GM19372 (cell line): ENCODE results near the gene HAVCR2.
A peak's percentile ranks its signal among the peaks of the same experiment; 100 is the strongest.

Source experiments
- ATAC-seq: cut with Tn5 transposase; IDR thresholded peaks from one replicate; pipeline ENCODE4 v1.9.1; 2021; ENCODE audit warnings: mild to moderate bottlenecking, low read depth, moderate library complexity; ENCODE audit not compliant: unreplicated experiment

The HAVCR2 gene

DNA sequence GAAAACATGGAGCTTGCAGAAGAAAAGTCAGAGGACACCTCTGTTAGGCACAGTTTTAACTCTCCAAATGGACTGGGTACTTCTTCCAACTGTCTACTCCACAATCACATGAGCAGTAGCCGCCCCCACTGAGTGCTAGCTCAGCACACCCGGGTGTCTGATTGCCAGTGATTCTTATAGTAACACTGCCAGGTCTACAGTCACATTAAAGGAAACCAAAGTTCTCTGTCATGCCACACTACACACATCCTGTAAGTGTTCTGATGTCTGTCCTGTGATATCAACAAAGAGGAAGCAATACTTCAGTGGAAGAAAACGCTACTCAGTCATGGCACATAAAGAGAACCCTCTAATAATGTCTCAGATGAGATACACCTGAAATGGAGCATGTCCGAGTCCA, at the start of gene HAVCR2:
HAVCR2 (minus strand) TSS at position 69 of the 400 bp plus-strand sequence; CDS start at position 8, 61 bp downstream.
- ATAC-seq, result peak; percentile 69

DNA sequence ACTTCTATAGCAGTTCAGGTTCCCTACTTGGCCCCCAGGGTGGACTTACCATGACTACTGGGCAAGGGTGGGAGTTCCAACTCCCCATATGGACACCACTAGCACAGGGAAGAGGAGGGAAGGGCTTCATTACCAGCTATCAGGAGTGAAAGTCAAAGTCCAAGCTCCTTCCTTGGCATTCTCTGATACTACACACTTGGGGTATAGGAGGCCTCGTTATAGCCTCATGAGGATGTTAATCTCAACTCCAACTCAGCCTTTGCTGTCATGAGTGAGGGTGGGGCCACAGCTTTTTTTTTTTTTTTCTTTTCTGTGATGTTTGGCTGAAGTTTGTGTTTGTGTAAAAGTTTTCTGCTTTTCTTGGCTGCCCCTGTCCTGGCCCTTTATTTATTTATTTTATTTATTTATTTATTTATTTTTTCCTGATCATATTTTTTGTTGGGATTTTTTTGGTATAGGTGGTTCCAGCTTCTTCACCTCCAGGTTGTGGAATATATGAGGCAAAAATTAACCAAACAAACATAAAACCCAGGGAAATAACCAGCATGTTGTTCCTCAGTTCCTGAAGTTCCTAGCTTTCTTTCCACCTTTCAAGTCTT, 48.5 kb upstream of the HAVCR2 start:
- ATAC-seq, result no peak

DNA sequence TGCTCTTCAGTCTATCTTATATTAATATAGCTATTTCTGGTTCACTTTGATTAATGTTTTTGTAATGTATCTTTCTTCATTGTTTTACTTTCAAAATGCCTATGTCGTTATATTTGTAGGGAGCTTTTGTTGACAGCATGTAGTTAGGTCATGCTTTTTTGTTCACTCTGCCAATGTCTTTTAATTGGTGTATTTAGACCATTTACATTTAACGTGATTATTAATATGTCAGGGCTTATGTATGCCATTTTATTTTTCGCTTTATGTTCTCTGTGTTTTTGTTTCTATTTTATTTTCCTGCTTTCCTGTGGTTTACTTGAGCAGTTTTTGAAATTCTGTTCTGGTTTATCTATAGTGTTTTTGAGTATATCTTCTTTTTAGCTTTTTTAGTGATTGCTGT, 46.5 kb upstream of the HAVCR2 start:
- no peak for ATAC-seq

DNA sequence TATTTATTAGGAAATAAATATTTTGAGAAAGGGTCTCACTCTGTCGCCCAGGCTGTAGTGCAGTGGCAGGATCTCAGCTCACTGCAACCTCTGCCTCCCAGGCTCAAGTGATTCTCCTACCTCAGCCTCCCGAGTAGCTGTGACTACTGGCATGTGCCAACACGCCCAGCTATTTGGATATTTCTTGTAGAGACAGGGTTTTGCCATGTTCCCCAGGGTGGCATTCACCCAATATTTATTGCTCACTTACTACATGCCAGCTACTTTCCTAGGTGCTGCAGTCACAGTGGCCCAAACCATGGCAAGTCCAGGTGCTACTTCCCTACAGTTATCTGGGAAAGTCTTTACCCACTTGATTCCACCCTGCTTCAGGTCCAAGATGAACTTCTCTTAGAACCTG, 42.2 kb upstream of the HAVCR2 start:
- ATAC-seq, result no peak

DNA sequence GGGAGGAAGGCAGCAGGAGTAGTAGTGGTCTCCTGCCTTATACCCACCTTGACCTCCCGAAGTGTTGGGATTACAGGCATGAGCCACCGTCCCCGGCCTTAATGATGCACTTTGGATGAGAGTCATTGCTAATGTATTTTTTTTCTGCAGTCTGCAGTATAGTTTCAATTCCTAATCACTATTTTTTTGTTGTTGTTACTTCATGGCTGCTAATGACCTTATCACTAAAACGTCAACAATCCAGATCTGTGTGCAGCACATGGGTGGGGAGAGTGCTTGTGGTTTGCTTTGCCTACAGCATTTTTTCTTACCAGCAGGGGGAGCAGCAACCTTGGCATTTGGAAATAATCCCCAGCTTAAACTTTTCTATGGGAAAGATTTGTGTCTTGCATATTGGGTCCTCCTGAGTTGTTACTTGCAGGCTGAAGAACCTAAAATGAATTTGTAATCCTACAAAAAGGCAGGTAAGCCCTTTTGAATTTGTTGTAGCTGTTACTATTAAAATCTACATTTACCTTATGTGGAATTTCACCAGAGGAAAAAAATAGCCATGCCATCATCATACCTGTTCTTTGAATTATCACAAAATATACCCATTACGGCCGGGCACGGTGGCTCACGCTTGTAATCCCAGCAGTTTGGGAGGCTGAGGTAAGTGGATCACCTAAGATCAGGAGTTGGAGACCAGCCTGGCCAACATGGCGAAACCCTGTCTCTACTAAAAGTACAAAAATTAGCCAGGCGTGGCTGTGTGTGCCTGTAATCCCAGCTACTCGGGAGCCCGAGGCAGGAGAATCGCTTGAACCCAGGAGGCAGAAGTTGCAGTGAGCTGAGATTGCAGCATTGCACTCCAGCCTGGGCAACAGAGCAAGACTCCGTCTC, 40.1 kb upstream of the HAVCR2 start:
- ATAC-seq, result peak; percentile 71

DNA sequence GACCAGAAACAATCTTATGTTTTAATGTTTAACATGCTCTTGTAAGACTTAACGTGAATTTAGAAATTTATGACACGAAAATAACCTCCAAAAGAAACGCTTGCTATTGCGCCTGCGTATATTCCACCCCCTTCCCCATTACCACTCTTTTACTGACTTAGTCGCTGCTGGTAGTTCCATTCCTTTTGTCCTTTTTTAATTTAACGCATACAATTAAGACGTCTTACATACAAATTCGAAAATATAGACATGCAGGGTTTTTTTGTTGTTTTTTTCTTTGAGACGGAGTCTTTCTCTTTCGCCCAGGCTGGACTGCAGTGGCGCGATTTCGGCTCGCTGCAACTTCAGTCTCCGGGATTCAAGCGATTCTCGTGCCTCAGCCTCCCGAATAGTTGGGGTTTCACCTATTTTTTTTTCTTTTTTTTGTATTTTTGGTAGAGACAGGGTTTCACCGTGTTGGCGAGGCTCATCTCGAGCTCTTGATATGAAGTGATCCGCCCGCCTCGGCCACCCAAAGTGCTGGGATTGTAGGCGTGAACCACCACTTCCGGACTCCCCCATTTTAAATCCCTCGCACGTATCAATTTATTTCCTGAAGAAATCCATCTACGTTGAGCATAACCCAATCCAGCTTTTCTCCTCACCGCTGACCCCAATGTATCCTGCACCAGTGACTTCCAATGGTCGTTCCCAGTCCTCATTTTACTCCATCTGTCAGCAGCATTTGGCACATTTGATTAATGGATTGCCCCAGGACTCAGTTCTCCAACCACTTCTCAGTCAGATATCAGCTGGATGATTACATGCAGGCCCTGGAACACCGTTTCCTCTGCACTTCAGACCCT, 34.5 kb upstream of the HAVCR2 start:
- peak; percentile 39 for ATAC-seq

DNA sequence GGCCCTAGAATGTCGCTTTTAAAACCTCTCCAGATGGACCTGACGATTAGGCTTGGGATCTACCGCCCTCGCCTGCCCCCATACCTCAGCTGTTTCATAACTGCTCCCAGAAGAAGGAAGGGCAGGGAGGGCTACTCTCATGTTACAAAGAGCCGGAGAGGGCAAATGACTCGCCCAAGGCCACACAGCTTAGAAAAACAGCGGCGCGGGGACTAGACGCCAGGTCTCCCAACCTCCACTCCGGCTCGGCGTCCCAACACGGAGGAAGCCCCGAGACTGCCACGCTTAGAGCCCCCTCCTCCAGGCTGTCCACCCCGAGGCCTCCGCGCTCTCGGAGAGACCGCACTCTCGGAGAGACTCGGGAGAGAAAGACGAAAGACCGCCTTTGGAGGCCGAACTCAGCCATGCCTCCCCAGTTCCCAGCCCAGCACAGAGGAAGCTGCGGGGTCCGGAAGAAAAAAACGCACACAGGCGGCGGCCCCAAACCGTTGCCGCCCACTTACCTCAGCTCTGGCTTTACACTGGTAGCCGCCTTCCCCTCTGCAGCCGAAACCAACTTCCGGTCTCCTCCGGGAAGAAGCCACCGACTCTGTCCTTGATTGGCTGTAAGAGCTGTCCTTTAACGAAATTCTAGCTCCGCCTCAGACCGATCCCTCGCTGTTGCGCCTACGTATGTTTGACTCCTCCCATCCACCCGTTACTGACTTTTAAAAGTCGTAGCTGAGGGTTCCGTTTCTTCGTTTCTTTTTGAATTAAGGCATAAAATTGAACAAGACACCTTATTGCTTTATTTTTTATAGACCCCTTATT, 33.7 kb upstream of the HAVCR2 start, which contains the start of gene MED7:
MED7 (minus strand) TSS at position 549 of the 810 bp plus-strand sequence. CDS start 3,434 bp downstream, outside the sequence.
- ATAC-seq, result peak; percentile 99

DNA sequence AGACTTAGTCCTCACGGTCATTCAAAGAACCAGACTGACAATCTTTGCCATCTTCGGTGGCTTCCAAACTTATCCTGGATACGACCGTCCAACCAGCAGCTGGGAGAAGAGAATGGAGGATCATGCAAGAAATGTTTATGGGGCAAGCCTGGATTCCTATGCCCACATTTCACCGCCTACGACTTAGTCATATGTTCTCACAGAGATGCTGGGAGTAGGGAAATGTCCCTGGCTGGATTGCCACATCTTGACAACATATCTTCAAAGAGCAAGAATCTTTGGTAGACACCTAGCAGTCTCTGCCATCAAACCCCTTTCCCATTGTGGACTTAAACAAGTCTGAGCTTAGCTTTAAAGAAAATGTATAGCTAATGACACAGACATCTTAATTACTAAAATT, 28.8 kb upstream of the HAVCR2 start:
- ATAC-seq, result no peak

DNA sequence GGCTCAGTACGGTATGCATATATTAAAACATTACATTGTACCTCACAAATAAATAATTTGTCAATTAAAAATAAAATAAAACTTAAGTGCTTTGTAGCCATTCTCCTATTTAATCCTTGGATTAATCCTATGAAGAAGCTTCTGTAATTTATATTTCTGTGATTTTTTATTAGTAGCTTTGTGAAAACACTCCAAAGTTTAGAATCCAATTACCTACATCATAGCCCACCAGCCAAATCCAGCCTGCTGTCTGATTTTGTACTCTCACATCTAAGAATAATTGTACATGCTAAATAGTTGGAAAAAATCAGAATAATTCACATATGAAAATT, 23.4 kb upstream of the HAVCR2 start:
- no peak for ATAC-seq

DNA sequence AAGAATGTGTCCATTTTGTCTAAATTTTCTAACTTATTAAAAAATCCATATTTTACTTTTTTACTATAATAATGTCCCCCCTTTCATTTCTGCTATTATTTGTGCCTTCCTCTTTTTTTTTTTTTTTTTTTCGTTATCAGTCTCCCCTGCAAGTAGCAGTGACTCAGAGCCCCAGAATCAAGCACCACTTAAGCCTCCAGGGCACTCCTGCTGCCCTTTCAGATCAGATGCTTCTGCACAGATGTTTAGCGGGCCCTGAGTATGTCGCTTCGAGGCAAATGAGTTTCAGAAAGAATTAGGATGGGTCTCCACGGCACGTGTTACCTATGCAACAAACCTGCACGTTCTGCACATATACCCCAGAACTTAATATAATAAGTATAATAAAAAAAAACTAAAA, 22.1 kb upstream of the HAVCR2 start:
- ATAC-seq, result no peak

DNA sequence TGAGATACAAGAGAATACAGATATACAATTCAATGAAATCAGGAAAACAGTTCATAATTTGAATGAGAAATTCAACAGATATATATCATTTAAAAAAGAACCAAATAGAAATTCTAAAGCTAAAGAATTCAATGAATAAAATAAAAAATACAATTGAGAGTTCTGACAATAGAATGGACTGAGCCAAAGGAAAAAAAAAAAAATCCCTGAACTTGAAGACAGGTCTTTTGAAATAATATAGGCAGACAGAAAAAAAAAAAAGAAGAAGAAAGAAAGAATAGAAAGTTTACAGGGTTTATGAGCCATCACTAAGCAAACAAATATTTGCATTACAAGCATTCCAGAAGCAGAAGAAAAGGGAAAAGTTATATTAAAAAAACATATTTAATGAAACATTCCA, 12.9 kb upstream of the HAVCR2 start:
- ATAC-seq, result no peak

DNA sequence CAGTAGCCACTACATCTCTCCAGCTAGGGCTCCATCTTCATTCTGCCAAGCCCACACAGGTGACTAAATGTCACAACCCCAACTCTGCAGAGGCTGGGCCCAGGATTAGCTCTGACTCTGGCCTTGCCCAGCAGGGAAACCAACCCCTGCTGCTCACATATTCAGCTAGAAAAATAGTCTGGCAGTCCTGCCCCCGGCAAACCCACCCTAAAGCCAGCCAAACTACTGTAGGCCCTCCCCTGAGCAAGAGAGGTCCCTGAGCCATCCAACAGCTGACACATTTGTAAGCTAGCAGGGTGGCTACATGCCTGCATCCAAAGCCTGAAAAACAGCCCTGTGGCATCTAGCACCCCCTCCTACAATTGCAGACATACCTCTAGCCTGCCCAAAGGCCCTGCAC, 11.3 kb upstream of the HAVCR2 start:
- ATAC-seq, result no peak

DNA sequence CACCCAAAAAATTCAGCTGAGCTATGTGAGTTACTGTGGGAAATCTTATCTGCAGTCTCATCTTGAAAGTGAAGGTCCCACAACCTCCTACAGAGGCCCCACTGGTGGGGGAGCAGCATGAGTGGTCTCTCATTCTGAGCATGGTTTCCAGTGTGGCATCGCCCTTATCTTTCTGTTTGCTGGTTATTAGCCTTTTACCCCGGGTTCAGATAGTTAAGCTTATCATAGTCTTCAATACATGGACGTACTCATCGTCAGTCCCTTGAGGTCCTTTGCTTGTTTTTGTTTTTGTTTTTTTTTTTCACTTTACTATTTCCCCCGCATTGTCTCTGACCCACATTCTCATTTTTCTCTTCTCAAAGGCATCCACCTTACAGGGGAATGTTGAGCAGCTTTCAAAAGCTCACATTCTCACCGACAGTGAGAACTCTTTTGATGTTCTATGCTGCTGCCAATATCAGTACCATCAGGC, 7.7 kb upstream of the HAVCR2 start:
- no peak for ATAC-seq

DNA sequence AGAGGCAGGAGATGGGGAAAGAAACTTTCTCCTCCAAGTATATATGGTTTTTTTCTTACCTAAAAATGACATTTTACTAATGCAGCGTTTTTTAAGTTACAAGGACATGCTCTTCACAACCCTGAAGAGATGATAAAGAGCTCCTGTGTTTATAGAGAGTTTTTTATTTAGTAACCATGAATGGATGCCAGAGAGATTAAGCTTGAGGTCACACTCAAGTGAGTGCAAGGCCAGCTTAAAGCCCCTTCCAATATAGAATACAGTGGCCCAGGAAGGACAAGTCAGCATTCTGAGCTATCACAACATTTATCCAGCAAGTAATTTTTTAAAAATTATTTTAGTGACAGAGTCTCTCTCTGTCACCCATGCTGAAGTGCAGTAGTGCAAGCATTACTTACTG, 6.7 kb upstream of the HAVCR2 start:
- ATAC-seq, result no peak

DNA sequence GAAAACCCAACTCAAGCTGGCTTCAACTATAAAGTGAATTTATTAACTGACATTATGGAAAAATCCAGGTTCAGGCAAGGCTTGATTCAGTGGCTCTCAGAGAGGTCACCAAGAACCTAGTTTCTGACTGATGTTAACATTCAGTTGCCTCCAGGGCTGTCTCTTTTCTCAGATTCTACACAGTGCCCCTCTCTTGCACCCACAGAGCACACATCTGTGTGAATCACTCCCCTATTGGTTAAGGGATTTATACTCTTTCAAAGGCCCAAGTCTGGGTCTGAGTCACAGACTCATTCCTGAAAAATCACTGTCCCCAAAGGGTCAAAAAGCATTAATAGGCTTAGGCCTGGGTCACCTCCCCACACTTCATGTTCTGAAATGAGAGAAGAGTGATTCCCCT, 6.2 kb upstream of the HAVCR2 start:
- no peak for ATAC-seq

DNA sequence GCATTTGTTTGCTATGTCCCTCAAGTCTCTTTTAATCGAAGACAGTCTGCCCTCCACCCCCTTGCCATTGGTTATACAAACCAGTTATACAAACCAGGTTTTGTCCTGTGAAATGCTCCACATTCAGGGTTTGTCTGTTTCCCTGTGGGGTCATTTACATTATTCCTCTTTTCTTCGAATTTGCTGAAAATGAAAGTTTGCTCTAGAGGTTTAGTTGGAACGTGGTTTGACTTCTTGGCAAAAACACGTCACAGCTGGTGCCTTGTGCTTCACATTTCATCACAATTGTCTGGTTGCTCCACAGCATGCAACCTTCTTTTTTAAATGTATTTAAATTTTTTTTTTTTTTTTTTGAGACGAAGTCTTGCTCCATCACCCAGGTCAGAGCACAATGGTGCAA, 4.2 kb upstream of the HAVCR2 start:
- ATAC-seq, result no peak

DNA sequence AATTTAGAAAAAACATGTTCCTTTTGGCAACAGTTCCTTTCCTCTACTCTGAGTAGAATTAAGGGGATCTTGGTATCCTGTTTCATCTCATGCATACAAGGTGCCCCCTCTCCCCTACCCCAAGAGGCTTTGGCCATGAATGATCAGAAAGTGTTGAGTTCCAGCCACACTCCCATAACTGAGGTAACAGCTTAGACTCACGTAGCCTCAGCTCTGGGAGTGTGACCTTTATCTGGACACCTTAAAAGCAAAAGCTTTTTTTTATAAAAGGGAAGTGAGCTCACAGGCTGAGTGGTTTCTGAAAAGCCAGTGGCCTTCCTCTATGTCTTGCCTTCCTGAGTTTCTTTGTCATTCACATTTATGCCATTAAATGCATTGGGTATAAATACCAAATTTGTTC, 900 bp upstream of the HAVCR2 start:
- peak; percentile 62 for ATAC-seq

DNA sequence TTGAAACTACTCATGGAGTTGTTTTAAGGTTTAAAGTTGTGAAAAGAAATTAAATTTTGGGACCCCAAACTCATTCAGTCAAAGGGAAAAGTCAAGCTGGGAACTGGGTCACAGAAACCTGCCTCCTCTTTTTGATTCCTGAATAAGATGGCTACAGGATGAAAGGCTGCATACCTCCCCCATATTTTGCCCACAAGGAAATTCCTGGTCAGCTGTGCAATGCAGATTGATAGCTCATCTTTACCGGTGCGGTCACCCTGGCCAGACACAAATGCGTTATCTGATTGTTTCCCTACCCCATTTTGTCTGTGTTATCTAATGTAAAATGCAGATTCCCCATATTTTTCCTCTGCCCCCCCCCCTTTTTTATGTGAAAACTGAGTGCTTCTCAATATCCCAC, 1.3 kb downstream of the HAVCR2 start:
- ATAC-seq, result no peak

DNA sequence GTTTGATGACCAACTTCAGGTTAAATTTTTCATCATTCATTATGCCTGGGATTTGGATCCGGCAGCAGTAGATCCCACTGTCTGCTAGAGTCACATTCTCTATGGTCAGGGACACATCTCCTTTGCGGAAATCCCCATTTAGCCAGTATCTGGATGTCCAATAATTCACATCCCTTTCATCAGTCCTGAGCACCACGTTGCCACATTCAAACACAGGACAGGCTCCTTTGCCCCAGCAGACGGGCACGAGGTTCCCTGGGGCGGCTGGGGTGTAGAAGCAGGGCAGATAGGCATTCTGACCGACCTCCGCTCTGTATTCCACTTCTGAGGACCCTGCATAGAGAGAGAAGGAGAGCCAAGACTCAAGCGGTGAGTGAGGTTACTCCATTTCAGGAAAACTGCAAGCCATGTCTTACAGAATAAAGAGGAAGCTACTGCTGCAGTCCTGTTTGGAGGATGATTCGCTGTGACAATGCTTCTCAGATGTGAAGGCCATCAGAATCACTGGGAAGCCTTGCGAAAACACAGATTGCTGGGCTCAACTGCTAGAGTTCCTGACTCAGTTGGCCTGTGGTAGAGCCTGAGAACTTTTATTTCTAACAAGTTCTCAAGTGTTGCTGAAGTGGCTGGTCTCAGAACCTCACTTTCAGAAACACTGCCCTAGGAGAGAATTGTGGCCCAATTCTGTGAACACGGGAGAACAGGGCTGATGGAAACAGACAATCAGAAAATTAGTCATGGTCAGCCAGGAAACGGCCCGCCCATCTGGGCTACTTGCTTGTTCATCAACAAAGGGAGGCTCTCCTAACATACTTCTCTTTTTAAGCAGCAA, 2.0 kb downstream of the HAVCR2 start:
- no peak for ATAC-seq
